Thymus (tissue), 11 donors: ENCODE measurements around the gene DNAJA3. TPM values are rescaled to one million over a fixed set of nuclear protein-coding genes. Genes with fewer than 3 reads are reported as not detected.

ENCODE experiments used
- DNase-seq, 9 donors: peaks; one replicate each; pipeline ENCODE4 v3.0.0-alpha.2; 2013; ENCODE audit warnings: low spot score in 9 of 9, low read depth in 6 of 9, missing footprints in 1 of 9
- H3K27ac ChIP-seq, 2 donors: one replicate each; pipeline ENCODE4 v1.5.1; 2013; ENCODE audit warnings: control low read depth in 1 of 2, low read depth in 1 of 2, low read length in 1 of 2, mild to moderate bottlenecking in 1 of 2, moderate library complexity in 1 of 2
- H3K27me3 ChIP-seq, 2 donors: one replicate each; pipeline ENCODE4 v1.5.1; 2013; ENCODE audit warnings: low read length in 1 of 2; ENCODE audit not compliant: control insufficient read depth in 2 of 2, insufficient read depth in 1 of 2
- H3K36me3 ChIP-seq, 2 donors: one replicate each; pipeline ENCODE4 v1.5.1; 2013; ENCODE audit warnings: low read length in 1 of 2, mild to moderate bottlenecking in 1 of 2, moderate library complexity in 1 of 2; ENCODE audit not compliant: control insufficient read depth in 2 of 2, insufficient read depth in 2 of 2
- H3K4me1 ChIP-seq, 2 donors: one replicate each; pipeline ENCODE4 v1.5.1; 2013; ENCODE audit warnings: low read length in 2 of 2; ENCODE audit not compliant: control insufficient read depth in 2 of 2, insufficient read depth in 2 of 2
- H3K4me3 ChIP-seq, 2 donors: one replicate each; pipeline ENCODE4 v1.5.1; 2013; ENCODE audit warnings: low read length in 2 of 2, control low read depth in 1 of 2, mild to moderate bottlenecking in 1 of 2
- H3K9me3 ChIP-seq, 2 donors: one replicate each; pipeline ENCODE4 v1.5.1; 2013; ENCODE audit warnings: low read length in 1 of 2, mild to moderate bottlenecking in 1 of 2; ENCODE audit not compliant: control insufficient read depth in 2 of 2, insufficient read depth in 1 of 2
- WGBS: extraction: QIAGEN DNeasy Blood & Tissue Kit; methylation state at CpG from one replicate; pipeline ENCODE4 v1.1.7; 2013; 5-methylcytosine and 5-hydroxymethylcytosine counted together
- polyA plus RNA-seq: library from polyadenylated mRNA; stranded (reverse); fragments of 200-250 nt; gene quantifications from one replicate; pipeline ENCODE4 v1.2.3, GENCODE V29; 2013
- total RNA-seq: library from RNA; stranded (reverse); fragments of 120-200 nt; gene quantifications from one replicate; pipeline ENCODE4 v1.2.4, GENCODE V29; 2013
- donor health status: healthy.

DNAJA3 gene
- total and polyA plus RNA-seq, 2 donors = 25.8 to 28.4 TPM

DNA sequence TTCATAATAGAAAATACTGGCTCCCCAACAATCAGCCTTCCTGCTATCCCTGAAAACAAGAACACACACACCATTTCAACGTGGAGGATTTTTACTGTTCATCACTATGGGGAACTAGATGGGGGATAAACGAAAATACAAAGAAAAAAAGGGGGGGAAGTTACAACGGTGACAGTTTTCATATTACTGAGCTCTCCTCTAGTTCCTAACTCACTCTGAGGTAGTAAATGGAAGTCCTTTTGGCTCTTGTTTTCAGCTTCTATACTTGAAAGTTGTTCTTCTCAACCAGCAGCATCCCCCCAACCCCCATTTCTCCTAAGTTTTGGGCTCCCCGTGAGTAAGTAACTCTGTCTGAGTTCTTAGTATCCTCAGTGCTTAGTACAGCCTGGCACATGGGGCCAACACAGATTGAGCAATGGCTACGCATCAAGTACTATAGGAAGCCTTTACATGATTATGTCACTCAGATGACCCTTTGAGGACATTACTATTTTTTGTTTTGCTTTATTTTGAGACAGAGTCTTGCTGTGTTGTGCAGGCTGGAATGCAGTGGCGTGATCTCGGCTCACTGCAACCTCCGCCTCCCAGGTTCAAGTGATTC, 5.1 kb upstream of the DNAJA3 start:
- no peaks in the 10 kb centered on the region for H3K9me3 ChIP-seq

DNA sequence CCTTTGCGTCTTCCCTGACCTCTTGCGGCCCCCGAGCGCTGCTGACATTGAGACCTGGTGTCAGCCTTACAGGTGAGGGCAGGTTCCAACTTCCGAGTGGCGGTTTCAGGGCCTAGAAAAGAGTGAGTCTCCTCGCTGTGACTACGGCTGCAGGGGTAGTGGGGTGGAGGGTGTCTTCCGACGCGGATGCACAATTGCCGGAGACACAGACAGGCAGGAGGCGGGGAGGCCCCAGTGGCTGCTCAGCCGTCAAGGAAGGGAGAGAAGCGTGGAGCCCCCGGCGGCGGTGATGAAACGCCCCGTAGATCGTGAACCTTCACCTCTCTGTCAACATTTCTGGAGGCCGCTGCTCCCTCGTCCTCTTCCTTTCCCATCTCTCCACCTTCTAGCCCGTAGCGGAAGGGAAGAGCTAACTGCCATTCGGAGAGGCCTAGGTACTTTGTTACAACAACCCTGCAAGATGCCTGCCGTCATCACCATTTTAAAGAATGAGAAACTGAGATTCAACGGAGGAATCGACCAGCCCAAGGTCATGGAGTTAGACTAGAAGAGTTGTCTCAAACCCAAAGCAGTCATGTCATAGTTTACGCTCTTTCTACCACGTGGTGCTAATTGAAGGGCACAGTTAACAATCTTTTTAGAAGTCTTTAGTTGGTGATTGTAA, 485 bp downstream of the DNAJA3 start:
- H3K27ac ChIP-seq = peak overlapping the region; percentile 78 to 81
- peaks cover 8 to 12% of the 10 kb centered on the region in 2 donors for H3K4me1 ChIP-seq
- DNase-seq = no peak
- no peaks in the 10 kb centered on the region for H3K9me3 ChIP-seq
- H3K36me3 ChIP-seq = peaks cover 9 to 10% of the 10 kb centered on the region in 2 donors
- WGBS = 4% methylated on average over 31 of the region's 31 CpGs
- no peaks in the 10 kb centered on the region for H3K27me3 ChIP-seq
- H3K4me3 ChIP-seq = peak overlapping the region; percentile 70 to 95

More for the DNA sequence above, 5.1 kb upstream of the DNAJA3 start:
- peaks cover 9 to 14% of the 10 kb centered on the region in 2 donors for H3K4me1 ChIP-seq
- H3K27ac ChIP-seq = peak overlapping the region in 1 of 2 donors; percentile 31
- no peaks in the 10 kb centered on the region for H3K36me3 ChIP-seq
- no peaks in the 10 kb centered on the region for H3K27me3 ChIP-seq
- DNase-seq = no peak
- no peak overlapping the region for H3K4me3 ChIP-seq
- 74% methylated on average over 8 of the region's 8 CpGs for WGBS

DNA sequence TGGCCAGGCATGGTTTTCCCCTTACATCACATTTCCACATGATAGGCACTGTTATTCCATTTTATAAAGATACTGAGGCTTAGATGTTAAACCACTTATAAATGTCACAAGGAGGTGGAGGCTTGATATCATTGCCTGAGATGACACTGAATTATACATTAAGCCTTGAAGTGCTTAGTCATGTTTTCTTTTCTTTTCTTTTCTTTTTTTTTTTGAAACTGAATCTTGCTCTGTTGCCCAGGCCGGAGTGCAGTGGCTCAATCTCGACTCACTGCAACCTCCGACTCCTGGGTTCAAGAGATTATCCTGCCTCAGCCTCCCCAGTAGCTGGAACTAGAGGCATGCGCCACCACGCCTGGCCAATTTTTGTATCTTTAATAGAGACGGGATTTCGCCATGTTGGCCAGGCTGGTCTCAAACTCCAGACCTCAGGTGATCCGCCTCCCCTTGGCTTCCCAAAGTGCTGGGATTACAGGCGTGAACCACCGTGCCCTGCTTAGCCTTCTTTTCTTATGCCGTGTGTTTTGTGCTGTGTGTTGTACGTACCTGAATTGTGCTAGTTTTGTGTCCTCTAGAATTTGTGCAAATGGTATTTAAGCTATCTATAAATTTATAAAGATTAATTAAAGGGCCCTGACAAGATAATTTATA, 1.2 kb downstream of the DNAJA3 start:
- Histone ChIP-seq H3K27ac (peak overlapping the region in 1 of 2 donors; percentile 78), H3K4me1 (peaks cover 8 to 12% of the 10 kb centered on the region in 2 donors), H3K4me3 (peak overlapping the region; percentile 70 to 95), H3K36me3 (peaks cover 12 to 16% of the 10 kb centered on the region in 2 donors), H3K9me3 (no peaks in the 10 kb centered on the region), H3K27me3 (no peaks in the 10 kb centered on the region)
- WGBS = 92% methylated on average over 12 of the region's 12 CpGs
- no peak for DNase-seq

DNA sequence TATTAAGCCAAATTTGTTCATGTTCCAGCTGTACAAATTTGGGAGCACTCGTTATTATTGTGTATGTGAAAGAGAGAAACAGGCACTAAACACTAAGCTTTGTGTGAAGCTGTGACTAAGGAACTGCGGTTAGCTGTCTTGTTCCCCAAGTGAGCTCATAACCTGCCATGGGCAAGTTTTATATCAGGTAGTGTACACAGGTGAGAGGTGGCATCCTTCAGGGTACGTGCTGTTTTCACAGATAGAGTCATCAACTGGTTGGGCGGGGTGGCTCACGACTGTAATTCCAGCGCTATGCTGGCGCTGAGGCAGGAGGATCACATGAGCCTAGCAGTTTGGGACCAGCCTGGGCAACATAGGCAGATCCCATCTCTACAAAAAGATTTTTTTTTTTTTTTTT, 2.8 kb downstream of the DNAJA3 start:
- H3K9me3 ChIP-seq = no peaks in the 10 kb centered on the region
- peaks cover 14 to 16% of the 10 kb centered on the region in 2 donors for H3K36me3 ChIP-seq
- DNase-seq = no peak
- peaks cover 8 to 12% of the 10 kb centered on the region in 2 donors for H3K4me1 ChIP-seq
- no peak overlapping the region for H3K27ac ChIP-seq
- H3K4me3 ChIP-seq = no peak overlapping the region
- no peaks in the 10 kb centered on the region for H3K27me3 ChIP-seq
- WGBS = 97% methylated on average over 7 of the region's 7 CpGs

DNA sequence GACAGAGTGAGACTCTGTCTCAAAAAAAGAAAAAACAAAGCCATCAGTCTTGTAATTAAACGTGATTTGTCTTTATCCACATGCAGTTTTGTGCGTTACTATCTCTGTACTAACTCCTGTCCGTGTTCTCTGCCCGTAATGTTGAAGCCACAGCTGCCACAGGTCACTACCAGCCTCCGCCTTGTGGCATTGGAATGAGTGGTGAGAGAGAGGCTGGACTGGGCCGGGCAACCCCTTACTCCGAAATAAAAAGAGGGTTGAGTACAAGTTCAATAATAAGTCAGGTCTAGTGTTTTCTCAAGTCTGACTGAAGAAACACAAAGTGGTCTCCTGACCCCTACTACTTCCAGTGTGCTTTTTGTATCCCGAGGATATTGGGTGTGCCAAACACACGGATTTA, 5.4 kb downstream of the DNAJA3 start:
- Histone ChIP-seq H3K4me1 (peaks cover 4 to 9% of the 10 kb centered on the region in 2 donors), H3K4me3 (no peak overlapping the region), H3K36me3 (peaks cover 28 to 33% of the 10 kb centered on the region in 2 donors), H3K27ac (no peak overlapping the region), H3K9me3 (no peaks in the 10 kb centered on the region), H3K27me3 (no peaks in the 10 kb centered on the region)
- 98% methylated on average over 9 of the region's 9 CpGs for WGBS
- DNase-seq = no peak

DNA sequence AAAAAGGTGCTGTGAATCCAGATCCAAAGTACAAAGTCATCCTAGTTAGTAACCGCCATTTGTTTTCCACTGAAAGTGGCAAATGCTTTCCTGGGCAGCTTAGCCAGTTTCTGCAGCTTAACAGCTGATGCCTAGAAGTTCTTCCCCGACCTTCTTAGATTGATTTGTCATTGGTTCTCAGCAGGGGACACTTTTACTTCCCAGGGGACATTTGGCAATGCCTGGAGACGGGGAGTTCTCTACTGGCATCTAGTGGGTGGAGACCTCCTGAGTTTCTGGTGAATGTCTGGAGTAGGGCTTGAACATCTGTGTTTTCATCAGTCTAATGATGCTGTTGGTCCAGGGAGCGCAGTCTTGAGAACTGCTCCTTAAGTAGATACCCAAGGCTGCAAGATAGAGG, 7.6 kb downstream of the DNAJA3 start:
- H3K27me3 ChIP-seq = no peaks in the 10 kb centered on the region
- 97% methylated on average over 4 of the region's 4 CpGs for WGBS
- H3K4me1 ChIP-seq = no peaks in the 10 kb centered on the region
- DNase-seq = no peak
- no peak overlapping the region for H3K27ac ChIP-seq
- H3K4me3 ChIP-seq = no peak overlapping the region
- peaks cover 42 to 44% of the 10 kb centered on the region in 2 donors for H3K36me3 ChIP-seq
- H3K9me3 ChIP-seq = no peaks in the 10 kb centered on the region

DNA sequence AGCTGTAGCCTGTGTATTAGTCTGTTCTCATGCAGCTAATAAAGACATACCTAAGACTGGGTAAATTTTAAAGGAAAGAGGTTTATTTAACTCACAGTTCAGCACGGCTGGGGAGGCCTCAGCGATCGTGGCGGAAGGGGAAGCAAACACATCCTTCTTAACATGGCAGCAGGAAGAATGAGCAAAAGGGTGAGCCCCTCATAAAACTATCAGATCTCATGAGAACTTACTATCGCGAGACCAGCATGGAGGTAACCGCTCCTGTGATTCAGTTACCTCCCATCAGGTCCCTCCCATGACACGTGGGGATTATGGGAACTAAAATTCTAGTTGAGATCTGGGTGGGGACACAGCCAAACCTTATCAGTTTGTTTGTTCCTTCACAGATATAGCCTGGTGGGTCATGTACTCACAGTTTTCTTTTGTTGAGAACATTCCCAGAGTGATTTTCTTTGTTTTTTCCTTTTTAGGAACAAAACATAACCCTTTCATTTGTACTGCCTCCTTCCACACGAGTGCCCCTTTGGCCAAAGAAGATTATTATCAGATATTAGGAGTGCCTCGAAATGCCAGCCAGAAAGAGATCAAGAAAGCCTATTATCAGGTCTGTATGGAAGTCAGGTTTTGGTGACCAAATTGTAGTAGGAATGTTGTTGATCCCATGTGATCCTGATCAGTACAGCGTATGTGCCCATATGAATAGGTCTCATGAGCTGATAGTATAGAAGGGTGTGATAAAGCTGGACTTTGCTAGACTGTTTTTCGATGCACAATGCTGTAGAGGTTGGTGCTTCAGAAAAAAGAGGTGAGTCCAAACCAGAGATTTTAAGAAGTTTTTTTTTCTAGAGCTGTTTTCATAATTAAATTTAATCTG, 8.5 kb downstream of the DNAJA3 start:
- H3K4me1 ChIP-seq = no peaks in the 10 kb centered on the region
- no peak for DNase-seq
- no peak overlapping the region for H3K27ac ChIP-seq
- no peaks in the 10 kb centered on the region for H3K9me3 ChIP-seq
- 93% methylated on average over 12 of the region's 12 CpGs for WGBS
- H3K4me3 ChIP-seq = no peak overlapping the region
- peaks cover 38 to 45% of the 10 kb centered on the region in 2 donors for H3K36me3 ChIP-seq
- H3K27me3 ChIP-seq = no peaks in the 10 kb centered on the region

DNA sequence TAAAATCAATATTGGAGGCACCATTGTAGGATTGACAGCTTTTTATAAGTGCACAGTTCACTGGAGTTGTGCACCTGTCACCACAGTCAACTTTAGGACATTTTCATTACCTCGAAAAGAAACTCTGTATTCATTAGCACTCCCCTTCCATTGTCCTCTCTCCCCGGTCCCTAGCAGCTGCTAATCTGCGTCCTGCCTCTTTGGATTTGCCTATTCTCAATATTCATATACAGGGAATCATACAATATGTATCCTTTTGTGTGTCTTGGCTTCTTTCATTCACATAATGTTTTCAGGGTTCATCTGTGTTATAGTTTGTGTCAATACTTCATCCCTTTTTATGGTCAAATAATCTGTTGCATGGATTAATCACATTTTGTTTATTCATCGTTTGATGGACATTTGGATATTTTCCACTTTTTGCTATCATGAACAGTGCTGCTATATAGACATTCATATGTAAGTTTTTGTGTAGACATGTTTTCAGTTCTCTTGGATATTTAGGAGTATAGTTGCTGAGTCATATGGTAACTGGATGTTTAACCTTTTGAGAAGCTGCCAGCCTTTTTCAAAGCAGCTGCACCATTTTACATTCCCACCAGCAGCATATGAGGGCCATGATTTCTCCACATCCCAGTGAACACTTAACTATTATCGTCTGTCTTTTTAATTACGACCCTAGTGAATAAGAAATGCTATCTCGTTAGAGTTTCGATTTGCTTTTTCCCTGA, 9.8 kb downstream of the DNAJA3 start:
- WGBS = 86% methylated on average over 8 of the region's 8 CpGs
- Histone ChIP-seq H3K9me3 (no peaks in the 10 kb centered on the region), H3K4me1 (no peaks in the 10 kb centered on the region), H3K4me3 (no peak overlapping the region), H3K36me3 (peaks cover 42 to 54% of the 10 kb centered on the region in 2 donors), H3K27ac (no peak overlapping the region), H3K27me3 (no peaks in the 10 kb centered on the region)
- no peak for DNase-seq
